HG03175 (cell line): ENCODE measurements around the gene IHH.
A peak's percentile ranks its signal among the peaks of the same experiment; 100 is the strongest.

Experiments
- ATAC-seq: cut with Tn5 transposase; IDR thresholded peaks from one replicate; pipeline ENCODE4 v1.9.1; 2021; ENCODE audit warnings: mild to moderate bottlenecking, moderate library complexity; ENCODE audit not compliant: unreplicated experiment

Gene IHH

GRCh38 chr2:219060821-219061791 is at the start of gene IHH:
TSS of gene IHH (minus strand) at chr2:219060921. CDS start at chr2:219060467, 454 bp downstream.
- no peak for ATAC-seq

DNA sequence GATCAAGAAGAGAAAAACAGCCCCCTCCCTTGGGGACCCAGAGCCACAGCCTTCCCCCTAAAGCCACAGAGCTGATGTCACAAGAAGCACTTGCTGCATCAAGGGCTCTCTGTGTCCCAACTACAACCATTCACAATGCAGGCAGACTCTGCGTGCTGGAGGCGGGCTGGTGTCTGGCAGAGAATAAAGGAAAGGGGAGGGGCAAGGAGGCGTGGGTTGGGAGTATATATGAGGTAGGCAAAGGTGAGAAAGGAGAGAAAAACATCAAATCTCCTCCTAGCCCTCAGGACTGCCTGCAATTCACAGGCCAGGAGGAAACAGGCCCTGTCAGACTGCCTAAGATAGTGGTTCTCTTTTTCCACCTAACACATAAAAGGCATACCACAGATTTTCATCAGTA is 48.8 kb upstream of the IHH start:
- no peak for ATAC-seq

GRCh38 chr2:219107758-219108157 is 47.0 kb upstream of the IHH start:
- ATAC-seq = no peak

DNA sequence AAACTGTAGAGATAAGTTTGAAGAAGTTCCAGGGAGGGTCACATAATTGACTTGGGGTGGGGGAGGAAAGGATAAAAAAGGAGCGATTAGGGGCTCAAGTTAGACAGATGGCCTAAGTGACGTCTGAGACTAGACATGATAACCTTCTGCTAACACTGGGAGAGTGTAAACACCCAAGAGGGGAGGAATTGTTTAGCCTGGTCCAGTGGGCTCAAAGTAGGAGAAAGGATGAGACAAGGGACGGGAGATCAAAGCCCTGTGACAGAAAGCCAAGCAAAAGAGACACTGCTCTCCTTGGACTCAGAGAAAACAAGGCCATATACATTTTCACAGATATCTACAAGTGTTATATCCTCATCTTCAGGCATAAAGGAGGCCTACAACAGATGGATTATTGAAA is 45.5 kb upstream of the IHH start:
- no peak for ATAC-seq

GRCh38 chr2:219104107-219105035 is 43.6 kb upstream of the IHH start:
- ATAC-seq = no peak

- ATAC-seq = no peak
Measured at GRCh38 chr2:219099329-219099728, 38.6 kb upstream of the IHH start.

- no peak for ATAC-seq
Measured at GRCh38 chr2:219095406-219095935, 34.8 kb upstream of the IHH start.

DNA sequence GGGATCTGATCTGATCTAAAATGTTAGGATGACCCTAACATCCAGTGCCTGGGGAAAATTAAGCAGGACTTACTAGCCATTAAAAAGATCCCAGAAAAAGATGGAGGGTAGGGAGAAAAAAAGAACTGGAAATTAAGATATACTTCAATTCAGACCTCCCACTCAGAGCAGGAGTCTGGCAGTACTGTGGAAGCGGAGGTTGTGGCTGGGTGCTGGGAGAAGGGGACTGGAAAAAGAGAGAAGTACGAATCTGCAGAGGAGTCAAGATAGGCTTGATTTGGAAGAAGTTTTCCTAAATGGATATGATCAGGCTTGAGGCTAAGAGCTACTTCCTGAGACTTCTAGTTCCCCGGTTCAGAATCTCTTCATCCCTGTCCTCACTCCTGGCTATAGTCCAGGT is 33.5 kb upstream of the IHH start:
- no peak for ATAC-seq

GRCh38 chr2:219090436-219091299 is 29.9 kb upstream of the IHH start:
- ATAC-seq = no peak

DNA sequence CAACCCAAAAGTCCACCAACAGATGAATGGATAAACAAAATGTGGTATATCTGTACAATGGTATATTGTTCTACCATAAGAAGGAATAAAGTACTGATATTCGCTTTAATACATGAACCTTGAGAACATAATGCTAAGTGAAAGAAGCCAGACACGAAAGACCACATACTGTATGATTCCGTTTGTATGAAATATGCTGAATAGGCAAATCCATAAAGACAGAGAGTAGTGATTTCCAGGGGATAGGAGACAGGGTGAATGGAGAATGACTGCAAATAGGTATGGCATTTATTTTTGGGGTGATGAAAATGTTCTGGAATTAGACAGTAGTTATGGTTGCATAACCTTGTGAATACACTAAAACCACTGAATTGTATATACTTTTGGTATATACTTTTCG is 28.6 kb upstream of the IHH start:
- no peak for ATAC-seq

DNA sequence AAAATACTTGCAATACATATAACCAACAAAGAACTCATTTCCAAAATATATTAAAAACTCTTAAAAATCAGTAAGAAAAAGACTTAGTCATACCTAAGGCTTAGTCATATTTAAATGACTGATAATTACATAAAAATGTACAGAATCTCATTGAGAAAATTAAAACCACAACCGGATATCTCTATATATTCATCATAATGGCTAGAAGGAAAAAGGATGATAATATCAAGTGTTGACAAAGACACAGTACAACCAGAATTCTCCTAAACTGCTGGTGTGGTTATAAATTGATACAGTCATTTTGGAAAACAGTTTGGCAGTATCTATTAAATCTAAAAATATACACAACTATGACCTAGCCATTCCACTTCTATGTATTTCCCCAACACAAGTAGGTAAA is 27.1 kb upstream of the IHH start:
- ATAC-seq = no peak

- ATAC-seq = no peak
Measured at GRCh38 chr2:219087361-219087760, 26.6 kb upstream of the IHH start.

- no peak for ATAC-seq
Measured at GRCh38 chr2:219086196-219086595, 25.5 kb upstream of the IHH start.

DNA sequence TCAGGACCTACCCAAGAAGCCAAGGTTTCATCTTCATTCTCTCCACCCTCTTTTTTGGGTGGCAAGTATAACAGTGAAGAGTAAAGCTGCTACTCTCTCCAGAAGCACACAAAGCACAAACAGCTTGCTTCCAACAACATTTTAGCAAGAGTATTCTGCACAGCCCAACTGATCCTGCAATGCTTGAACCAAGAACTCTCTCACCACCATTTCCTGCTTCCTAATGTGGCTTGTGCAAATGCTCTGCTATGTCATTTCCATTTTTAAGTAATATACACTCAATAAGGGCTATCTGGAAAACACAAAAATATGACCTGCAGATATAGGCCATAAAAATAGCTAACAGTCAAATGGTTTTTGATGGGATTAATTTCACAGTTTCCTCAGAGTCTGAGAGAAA is 24.1 kb upstream of the IHH start:
- ATAC-seq = no peak

DNA sequence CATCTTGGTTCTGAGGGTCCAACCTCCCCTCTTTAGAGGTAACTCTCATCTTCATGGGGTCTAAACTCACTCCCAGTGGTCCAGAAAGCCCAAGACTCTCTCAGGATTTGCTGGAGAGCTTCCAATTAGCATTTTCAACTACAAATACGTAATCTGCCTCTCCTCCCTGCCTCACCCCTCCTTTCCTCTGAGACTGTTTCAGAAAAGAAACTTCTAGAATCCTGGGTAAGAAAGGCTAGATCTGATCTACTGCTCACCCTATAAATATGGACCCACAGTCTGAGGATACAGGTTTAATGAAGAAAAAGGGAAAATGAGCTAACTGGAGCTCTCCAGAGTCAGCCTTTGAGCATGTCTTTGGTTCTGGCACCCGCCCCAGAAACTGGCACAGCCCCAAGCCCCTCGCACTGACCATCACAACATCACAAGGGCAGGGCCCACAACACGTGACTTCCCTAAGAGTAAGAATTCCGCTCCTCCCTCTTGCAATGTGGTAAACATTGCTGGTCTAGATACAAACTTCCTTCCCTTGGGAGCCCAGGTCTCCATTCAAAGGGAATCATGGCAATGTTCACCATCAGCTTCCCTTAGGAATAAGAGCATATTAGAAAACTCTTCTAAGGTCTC is 21.7 kb upstream of the IHH start:
- no peak for ATAC-seq

GRCh38 chr2:219081701-219082331 is 21.1 kb upstream of the IHH start:
- peak; percentile 57 for ATAC-seq

- no peak for ATAC-seq
Measured at GRCh38 chr2:219081096-219081495, 20.4 kb upstream of the IHH start.

DNA sequence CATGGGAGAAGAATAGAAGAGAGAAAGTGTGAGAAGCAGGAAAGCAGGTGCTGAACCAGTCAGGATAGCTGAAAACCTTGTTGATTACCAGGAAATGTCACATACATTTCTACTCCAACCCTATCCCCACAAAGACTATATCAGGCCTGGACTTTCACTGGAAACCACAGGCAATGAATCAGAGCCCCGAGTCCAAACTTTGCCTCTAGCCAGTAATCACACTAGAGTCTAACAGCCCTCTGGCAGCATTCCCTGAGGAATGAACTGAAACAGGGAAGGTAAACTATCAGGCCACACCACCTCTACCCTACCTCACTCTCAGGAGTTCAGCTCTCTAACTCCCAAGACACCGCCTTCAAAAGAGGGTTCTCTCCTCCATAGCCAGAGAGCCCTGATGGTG is 18.7 kb upstream of the IHH start:
- no peak for ATAC-seq

DNA sequence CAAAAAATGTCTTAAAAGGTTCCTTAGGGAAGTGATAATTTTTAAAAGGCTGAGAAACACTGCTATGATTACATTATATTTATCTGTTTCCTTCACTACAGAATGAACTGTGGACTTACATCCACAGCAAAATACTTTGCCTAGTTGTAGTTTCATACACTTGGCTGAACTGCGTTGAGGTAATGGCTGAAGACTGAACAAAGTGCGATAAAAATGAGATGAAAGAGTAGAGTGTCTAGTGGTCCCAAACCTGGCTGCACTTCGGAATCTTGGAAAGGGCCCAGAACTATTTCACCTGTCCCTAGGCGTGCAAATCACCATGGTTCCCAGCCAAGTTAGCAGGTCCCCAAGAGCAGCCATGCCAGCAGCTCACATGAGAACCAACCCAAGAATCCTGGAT is 18.2 kb upstream of the IHH start:
- ATAC-seq = no peak

DNA sequence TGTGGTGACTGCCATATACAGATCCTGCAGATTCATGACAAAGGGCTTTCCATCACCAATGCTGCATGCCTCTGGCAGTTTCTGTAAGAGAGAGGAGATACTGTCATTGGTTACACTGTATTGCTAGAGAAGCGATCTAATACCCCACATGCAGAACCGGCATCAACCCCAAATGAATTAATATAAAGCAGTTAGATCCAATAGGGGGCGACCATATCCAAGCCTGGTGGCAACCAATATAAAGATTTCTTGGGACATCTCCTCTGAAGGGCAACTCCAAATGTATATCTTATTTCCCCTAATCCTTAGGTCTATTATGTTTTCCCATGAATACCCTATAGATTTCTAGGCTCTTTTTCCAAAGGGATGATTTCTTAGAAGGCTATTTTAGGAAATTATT is 17.4 kb upstream of the IHH start:
- no peak for ATAC-seq
